Limb (tissue), 2 donors: Measurements from ENCODE around the gene LHX4.
"Not testable (repeated sequence)": the region's sequence is repeated elsewhere in the genome, so short reads cannot be mapped to it uniquely, and the experiment has no call there.

ENCODE experiments used
- DNase-seq, 2 donors: peaks; one replicate each; pipeline ENCODE4 v3.0.0-alpha.2; 2016; ENCODE audit errors: extremely low spot score in 2 of 2

Gene LHX4

GRCh38 chr1:180196436-180197003 lies 33.5 kb upstream of the LHX4 start:
- DNase-seq: no peak

- no peak for DNase-seq
Observed at GRCh38 chr1:180197231-180197630, 32.8 kb upstream of the LHX4 start.

- no peak for DNase-seq
Observed at GRCh38 chr1:180198196-180198595, 31.9 kb upstream of the LHX4 start.

GRCh38 chr1:180198611-180199010 lies 31.5 kb upstream of the LHX4 start:
- DNase-seq: no peak

GRCh38 chr1:180199018-180199417 lies 31.0 kb upstream of the LHX4 start:
- no peak for DNase-seq

GRCh38 chr1:180201451-180202200 lies 28.4 kb upstream of the LHX4 start:
- DNase-seq: no peak

- DNase-seq: not testable (repeated sequence)
Observed at GRCh38 chr1:180202588-180202987, 27.5 kb upstream of the LHX4 start.

GRCh38 chr1:180204231-180204630 lies 25.8 kb upstream of the LHX4 start:
- no peak for DNase-seq

- DNase-seq: no peak
Observed at GRCh38 chr1:180206581-180206980, 23.5 kb upstream of the LHX4 start.

- no peak for DNase-seq
Observed at GRCh38 chr1:180208264-180208663, 21.8 kb upstream of the LHX4 start.

- DNase-seq: no peak
Observed at GRCh38 chr1:180210008-180210620, 19.9 kb upstream of the LHX4 start.

GRCh38 chr1:180211156-180211859 lies 18.8 kb upstream of the LHX4 start:
- DNase-seq: no peak

- no peak for DNase-seq
Observed at GRCh38 chr1:180211860-180212229, 18.2 kb upstream of the LHX4 start.

- no peak for DNase-seq
Observed at GRCh38 chr1:180213401-180214170, 16.5 kb upstream of the LHX4 start.

GRCh38 chr1:180215856-180216625 lies 14.0 kb upstream of the LHX4 start:
- no peak for DNase-seq

GRCh38 chr1:180217006-180217405 lies 13.1 kb upstream of the LHX4 start:
- no peak for DNase-seq

- no peak for DNase-seq
Observed at GRCh38 chr1:180218806-180219765, 11.0 kb upstream of the LHX4 start.

GRCh38 chr1:180219776-180220175 lies 10.3 kb upstream of the LHX4 start:
- DNase-seq: no peak

GRCh38 chr1:180221462-180221861 lies 8.6 kb upstream of the LHX4 start:
- no peak for DNase-seq

GRCh38 chr1:180224902-180225301 lies 5.2 kb upstream of the LHX4 start:
- no peak for DNase-seq
